SH-SY5Y (cell line): ENCODE data around the gene DDIT3.

ENCODE experiments used
- GATA2 ChIP-seq: IDR thresholded peaks from 2 replicates; pipeline ENCODE4 v1.6.1; 2011; ENCODE audit warnings: mild to moderate bottlenecking, low read depth, low read length
- GATA3 ChIP-seq: IDR thresholded peaks from 2 replicates; pipeline ENCODE4 v1.6.1; 2011; ENCODE audit warnings: low read depth, mild to moderate bottlenecking, low read length, moderate library complexity

DNA sequence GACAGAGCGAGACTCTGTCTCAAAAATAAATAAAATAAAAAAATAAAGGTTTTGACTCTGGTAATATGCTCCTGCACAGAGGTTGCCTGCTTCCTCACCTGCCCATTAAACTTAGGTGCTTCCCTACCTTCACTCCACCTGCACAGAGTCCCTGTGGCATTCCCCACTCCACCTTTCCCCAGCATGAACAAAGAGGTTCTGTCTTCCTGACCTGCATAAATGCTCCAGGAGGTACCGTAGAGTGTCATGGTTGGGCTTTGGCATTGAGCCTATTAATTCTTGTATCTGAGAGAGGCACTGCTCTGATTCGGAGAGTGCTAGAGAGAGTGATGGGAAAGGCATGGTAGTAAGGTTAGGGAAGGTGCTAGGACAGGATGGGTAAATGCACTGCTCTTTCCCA is 46.9 kb downstream of the DDIT3 start:
- TF ChIP-seq GATA3 (no peak), GATA2 (no peak)
